IPS-NIHi7 (cell line): Measurements from ENCODE around the gene DHRSX.
"Not testable (repeated sequence)": the region's sequence is repeated elsewhere in the genome, so short reads cannot be mapped to it uniquely, and the experiment has no call there.

Source experiments
- DNase-seq: peaks from one replicate; pipeline ENCODE4 v3.0.0; 2012; ENCODE audit warnings: mixed read lengths; ENCODE audit errors: extremely low spot score

The DHRSX gene

DNA sequence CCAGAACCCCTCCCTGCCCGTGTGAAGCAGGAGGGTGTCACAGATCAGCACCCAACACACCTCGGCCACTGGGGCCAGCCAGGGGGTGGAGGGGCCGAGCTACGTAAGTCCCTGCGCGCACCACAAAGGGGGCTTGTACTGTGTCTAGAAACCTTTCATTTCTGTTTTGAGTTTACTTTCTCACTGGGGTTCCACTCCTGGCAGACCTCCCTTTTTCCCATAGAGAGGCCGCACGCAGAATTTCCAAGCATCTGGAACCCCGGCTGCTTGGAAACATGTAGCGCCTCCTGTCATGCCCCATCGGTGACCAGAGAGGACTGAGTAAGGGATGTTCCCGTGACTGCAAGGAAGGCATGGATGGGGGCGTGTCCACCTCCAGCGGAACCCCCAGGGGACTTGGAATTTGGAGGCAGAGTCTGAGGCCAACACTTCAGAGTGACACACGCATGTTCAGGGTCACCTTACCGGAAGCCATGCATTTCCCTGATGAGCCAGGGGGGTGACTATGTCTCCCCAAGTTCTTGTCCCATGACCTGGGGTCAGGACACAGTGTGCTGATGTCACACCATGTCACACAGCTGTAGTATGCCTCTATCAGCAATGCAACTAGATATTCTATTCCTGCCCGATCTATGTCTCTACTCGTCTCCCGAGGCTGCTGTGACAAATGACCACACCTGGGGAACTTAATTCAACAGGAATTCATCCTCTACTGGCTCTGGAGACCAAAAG, 105.3 kb downstream of the DHRSX start:
- DNase-seq, result no peak

DNA sequence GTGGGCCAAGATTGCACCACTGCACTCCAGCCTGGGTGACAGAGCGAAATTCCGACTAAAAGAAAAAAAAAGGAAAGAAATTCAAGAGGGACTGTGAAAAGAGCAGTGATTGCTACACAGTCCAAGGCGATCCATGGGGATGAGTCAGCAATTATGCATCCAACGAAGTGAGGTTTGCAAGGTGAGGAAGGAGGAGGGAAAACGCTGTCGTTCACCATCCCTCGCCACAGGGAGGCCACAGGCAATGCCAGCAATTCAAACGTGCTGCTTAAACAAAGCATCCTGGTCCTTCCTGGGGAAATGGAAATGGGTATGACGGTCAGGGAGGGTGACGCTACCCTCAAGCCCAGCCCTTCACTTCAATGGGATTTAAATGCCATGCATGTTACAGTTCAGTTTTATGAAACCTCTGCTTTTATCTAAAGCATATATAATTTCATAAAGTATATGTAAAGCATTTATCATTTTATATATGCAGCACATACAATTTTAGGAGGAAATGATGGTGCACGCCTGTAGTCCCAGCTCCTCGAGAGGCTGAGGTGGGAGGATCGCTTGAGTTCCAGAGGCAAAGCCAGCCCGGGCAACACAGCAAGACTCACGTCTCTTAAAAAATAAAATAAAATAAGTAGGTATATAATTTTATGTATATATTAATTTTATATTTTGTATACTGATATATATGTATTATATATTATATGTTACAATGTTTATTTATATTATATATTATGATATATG, 108.7 kb downstream of the DHRSX start:
- DNase-seq, result peak; percentile 77

DNA sequence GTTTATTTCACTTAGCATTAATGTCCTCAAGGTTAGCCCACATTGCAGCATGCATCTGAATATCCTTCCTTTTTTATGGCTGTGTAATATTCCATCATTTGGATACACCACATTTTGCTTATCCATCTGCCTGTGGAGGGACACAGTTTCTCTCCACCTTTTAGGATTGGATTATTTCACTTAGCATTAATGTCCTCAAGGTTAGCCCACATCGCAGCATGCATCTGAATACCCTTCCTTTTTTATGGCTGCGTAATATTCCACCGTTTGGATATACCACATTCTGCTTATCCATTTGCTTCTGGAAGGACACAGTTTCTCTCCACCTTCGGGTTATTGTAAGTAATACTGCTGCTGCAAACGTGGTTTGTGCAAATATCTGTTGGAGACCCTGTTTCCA, 110.0 kb downstream of the DHRSX start:
- no peak for DNase-seq

DNA sequence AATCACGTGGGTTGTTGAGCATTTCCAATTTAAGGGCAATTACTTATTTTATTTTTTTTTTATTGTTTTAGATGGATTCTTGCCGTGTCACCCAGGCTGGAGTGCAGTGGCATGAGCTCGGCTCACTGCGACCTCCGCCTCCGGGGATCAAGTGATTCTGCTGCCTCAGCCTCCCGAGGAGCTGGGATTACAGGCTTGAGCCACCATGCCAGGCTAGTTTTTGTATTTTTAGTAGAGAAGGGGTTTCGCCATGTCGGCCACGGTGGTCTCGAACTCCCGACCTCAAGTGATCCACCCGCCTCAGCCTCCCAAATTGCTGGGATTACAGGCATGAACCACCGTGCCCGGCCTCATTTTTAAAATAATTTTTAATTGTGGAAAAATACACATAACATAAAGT, 111.0 kb downstream of the DHRSX start:
- not testable (repeated sequence) for DNase-seq

DNA sequence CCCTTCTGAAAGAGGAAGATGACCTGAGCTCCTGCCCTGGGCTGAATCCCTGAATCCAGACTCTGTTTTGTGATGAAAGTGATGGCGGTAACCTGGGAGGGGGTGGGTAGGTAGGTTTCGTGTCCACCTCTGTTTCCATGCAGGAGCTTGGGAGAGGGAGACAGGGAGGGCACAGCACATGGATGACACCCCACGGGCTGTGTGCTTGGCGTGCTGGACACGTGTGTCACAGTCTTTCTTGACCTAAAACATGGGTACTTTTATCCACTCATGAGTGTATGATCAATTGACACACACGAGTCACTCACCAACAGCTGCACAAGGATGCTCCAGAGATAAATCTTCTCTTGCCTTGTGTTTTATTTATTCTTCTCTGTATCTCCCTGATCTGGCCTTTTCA, 111.5 kb downstream of the DHRSX start:
- no peak for DNase-seq

DNA sequence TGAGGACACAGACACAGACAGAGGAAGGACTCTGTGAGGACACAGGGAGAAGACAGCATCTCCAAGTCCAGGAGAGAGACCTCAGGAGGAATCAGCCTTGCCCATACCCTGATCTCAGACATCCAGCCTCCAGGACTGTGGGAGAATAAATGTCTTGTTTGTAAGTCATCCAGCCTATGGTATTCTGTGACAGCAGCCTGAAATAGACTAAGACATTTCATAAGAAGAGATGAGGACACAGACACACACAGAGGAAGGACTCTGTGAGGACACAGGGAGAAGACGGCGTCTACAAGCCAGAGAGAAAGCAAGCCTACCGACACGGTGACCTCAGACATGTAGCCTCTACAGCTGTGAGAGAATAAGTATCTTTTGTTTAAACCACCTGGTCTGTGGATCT, 112.1 kb downstream of the DHRSX start:
- no peak for DNase-seq

DNA sequence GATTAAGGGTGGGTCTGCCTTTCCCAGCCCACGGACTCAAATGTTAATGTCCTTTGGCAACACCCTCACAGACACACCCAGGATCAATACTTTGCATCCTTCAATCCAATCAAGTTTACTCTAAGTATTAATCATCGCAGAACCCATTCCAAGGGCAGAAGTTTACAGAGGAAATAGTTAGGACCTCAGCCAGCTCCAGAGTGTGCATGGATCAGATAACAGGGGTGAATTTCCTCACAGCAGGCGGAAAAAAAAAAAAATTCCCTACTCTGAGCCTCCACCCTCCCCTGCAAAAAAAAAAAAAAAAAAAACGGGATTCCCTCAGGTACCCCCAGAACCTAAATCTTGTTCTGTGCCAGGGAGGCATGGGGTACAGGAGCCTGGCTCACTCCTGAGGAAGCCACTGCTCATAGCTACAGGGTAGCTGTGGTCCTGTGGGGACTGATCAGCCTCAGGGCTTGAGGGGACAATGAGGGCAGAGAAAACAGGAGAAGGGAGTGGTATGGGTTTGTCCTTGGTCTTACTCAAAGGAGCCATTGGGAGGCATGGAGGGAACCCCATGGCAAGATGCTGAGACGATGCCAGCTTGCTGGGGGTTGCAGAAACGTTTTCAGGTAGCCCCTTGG, 113.0 kb downstream of the DHRSX start:
- DNase-seq, result no peak

DNA sequence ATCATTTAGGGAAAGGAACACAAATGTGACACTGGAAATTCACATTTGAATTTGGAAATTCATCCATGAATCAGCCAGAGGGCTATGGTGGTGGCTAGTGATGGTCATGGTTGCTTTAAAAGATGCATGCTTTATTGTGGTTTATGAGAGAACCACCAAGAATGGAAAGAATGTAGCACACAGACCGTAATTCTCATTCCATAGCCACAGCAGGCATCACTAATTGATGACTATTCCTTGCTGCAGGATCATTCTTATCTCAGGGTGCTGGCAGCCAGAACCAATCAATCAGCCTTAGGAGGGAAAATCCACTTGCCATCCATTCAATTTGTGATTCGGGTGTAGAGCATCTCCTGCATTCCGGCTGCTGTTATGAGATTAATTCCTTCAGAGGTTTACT, 115.6 kb downstream of the DHRSX start:
- no peak for DNase-seq

DNA sequence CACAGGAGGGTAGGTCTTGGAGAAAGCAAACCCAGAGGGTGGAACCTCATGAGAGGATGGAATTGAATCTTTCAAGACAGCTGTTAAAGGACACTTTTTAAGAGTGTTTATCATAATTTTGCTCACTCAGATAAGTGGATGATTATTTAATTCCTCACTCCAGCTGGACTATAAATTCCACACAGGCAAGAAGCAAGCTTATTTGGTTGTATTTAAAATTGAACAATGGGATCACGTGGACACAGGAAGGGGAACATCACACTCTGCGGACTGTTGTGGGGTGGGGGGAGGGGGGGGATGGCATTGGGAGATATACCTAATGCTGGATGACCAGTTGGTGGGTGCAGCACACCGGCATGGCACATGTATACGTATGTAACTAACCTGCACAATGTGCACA, 116.3 kb downstream of the DHRSX start:
- no peak for DNase-seq

DNA sequence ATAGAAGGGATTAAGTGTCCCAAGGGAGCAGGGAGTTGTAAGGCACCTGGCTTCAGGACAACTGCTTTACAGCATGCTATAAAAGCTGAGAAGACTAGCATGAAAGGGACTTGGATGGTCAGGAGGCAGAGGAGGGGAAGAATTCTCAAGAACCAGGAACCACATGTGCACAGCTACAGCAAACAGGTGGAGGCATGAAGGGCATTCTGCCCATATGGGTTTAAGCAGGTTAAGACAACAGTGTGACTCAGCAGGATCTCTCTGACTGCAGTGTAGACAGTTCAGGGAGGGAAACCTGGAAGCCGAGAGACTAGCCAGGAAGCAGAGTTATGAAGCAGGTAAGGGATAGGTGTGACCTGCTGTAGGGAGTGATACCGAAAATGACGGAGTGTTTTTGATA, 117.0 kb downstream of the DHRSX start:
- DNase-seq, result no peak

DNA sequence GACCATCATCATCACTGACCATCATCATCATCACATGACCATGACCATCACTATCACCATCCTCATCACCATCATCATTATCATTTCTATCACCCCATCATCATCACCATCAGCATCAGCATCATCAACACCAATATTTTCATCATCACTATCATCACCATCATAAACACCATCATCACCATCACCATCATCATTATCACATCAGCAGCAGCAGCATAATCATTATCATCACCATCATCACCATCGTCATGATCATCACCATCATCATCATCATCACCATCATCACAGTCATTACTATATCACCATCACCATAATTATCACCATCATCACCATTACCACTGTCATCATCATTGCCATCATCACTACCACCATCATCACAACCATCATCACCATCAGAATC, 117.6 kb downstream of the DHRSX start:
- DNase-seq, result no peak

DNA sequence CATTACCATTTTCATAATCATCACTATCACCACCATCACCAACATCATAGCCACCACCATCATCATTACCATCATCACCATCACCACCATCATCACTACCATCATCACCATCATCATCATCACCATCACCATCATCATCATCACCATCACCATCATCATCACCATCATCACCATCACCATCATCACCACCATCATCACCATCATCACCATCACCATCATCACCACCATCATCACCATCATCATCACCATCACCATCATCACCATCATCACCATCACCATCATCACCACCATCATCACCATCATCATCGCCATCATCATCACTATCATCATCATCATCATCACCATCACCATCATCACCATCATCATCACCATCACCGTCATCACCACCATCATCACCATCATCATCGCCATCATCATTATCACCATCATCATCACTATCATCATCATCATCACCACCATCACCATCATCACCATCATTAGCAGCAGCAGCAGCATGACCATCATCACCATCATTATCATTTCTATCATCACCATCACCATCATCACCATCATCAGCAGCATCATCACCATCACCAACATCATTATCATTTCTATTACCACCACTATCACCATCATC, 118.2 kb downstream of the DHRSX start:
- DNase-seq, result not testable (repeated sequence)

DNA sequence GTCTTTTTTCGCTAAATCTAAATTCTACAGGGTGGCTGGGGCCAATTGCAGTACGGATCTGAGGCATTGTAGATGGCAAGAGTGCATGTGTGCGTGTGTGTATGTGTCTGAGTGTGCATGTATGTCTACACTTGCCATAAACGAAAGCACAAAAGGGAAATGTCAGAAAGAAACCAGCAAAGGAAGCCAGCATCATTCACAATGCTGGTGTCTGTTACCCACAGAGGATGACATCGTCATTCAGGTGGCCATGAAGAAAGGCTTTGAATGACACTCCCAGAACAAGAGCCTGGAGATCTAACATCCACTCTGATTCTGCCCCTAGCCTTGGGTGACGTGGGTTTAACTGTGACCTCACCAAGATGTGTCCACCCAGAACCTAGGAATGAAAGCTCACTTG, 124.6 kb downstream of the DHRSX start:
- no peak for DNase-seq

DNA sequence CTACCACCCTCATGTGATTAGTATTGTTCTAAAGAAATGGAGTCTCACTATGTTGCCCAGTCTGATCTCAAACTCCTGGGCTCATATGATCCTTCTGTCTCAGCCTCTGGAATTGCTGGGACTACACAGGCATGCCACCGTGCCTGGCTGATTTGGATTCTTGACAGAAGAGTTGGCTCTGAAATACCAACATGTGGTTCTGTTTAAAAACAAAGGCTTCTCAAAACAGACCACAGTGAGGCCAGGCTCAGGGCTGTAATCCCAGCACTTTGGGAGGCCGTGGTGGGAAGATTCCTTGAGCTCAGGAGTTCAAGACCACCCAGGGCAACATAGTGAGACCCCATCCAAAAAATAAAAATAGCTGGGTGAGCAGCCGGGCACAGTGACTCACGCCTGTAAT, 126.7 kb downstream of the DHRSX start:
- no peak for DNase-seq

DNA sequence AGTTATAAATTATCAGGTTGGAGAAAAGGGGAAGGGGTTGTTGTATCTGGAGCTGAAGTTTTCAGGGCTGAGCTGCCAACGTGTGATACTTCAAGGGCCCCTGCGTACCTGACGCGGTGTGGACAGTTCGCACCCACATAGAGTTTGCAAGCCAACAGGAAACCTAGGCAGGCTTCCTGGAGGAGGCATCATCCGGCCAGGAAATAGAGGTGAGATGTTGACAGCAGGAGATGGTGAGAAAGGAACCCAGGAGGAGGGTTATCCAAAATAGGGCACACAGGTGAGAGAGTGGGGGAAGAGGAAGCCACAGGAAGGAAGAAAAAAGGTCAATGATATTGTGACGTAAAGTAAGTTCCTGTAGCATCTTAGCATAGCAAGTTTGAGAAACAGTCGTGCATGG, 127.2 kb downstream of the DHRSX start:
- DNase-seq, result no peak

DNA sequence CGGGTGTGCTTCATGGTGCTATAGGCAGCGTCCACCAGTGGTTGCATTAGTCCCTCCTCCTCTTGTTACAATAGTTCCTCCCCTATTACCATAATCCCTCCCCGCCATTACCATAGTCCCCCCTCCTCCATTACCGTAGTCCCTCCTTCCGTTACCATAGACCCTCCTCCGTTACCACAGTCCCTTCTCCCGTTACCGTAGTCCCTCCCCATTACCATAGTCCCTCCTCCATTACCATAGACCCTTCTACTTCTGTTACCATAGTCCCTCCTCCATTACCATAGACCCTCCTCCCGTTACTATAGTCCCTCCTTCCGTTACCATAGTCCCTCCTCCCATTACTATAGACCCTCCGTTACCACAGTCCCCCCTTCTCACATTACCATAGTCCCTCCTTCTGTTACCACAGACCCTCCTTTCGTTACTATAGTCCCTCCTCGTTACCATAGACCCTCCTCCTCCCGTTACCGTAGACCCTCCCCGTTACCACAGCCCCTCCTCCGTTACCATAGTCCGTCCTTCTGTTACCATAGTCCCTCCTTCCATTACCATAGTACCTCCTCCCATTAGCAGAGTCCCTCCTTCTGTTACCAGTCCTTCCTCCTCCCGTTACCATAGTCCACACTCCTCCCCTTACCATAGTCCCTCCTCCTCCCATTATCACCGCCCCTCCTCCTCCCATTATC, 129.6 kb downstream of the DHRSX start:
- peak; percentile 70 for DNase-seq

DNA sequence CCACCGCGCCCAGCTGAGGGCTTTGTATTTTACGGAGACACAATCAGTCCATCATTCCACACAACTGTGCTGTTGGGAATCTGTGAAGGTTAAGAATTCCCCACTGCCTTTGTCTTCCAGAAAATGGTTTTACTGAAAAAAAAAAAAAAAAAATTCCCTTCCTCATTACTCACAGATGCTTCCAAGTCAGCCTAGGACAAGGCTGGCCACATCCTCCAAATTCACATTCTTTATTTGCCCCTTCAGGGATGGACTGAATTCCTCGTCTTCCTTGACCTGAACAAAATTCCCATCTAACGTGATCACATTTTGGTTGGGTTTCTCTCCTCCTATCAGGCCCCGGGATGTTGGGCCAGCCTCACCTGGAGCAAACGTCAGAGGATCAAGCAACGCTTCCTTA, 130.3 kb downstream of the DHRSX start:
- DNase-seq, result no peak

DNA sequence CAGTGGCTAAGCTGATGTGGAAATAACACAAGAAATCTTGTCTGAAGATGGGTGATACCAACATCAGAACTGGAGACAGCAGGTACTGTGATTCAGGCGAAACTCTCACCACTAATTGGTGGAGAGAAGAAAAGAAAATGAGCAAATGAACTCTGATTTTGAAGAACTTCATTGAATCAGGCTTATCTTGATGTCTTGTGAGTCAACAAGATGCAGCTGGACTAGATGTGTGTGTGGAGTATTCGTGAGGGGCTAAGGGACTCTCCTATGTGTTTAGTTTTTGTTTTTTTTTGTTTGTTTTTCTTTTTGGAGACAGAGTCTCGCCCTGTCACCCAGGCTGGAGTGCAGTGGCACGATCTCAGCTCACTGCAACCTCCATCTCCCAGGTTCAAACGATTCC, 131.6 kb downstream of the DHRSX start:
- no peak for DNase-seq

DNA sequence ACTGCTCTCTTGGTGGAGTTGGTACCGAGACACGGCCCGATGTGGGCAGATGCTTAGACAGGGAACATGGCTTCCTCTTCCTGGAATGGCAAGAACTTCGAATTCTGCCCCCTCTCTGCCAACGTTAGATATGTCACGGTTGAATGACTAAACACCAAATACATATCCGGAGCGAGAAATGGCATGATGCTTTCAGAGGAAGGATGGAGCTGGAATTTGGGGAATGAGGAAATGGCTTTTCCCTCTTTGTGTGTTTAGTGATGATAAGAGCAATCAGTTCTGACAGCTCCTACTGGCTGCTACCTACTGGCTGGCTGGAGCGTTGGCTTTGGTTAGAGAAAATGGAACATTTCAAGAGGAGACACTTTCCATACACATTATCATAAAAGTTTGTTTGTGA, 140.0 kb downstream of the DHRSX start:
- no peak for DNase-seq

DNA sequence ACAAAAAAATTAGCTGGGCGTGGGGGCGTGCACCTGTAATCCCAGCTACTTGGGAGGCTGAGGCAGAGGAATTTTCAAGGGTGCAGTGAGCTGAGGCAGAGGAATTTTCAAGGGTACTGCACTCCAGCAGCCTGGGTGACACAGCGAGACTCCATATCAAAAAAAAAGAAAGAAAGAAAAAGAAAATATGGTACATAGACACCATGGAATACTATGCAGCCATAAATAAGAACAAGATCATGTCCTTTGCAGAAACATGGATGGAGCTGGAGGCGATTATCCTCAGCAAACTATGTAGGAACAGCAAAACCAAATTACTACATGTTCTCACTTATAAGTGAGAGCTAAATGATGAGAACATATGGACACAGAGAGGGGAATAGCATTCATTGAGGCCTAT, 141.3 kb downstream of the DHRSX start:
- not testable (repeated sequence) for DNase-seq

DNA sequence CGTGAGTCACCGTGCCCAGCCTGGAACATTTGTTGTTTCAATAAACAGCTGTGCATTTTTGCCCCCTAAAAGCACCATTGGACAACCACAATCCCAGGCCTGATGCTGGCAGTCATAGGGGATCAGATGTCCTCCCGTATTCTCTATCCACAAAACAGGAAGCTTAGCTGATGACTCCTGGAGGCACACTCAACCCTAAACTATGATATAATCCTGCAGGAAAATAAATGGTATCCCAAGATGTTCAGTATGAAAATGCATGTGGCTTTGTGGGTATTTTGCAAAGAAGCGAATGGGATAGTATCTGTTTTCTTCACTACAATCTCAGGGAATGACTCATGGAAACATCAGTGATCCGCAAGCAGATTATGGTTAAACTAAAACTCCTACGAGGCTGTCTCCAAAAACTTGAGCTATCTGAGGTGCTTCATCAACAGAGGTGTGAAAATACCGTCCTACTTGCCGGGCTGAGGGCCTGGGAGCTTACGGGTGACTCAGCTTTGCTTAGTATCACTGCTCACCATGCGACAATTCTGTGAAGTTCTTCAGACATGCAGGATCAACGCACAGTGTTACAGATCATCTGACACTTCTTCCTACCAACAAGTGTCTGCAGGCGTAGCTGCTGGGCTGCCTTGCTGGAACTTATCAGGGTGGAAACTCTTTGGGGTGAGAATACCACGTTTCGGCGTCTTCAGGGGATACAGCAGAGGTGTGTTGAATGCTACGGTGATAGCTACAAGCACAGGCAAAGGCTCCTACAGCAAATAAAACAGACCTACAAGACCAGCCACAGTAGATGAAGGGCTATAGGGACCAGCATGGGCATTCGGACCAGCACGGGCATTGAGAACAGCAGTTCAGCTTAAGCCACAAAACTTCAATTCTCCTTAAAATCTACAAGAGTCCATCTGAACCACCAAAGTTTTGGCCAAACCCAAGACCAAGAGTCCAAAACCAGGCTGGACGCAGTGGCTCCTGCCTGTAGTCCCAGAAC, 148.5 kb downstream of the DHRSX start:
- peak; percentile 38 for DNase-seq
